AG04450 (cell line): Measurements from ENCODE around the gene ATG10. TPM values are rescaled to one million over a fixed set of nuclear protein-coding genes. Genes with fewer than 3 reads are reported as not detected.

ENCODE experiments used
- CTCF ChIA-PET: fragments of 300-600, 350-600 bp; formaldehyde crosslinking; extraction: SDS; loops from one replicate; lab custom pipeline; 2022; ENCODE audit warnings: antibody characterized with exemption, inconsistent platforms; lab: Charles Lee
- POLR2A ChIA-PET: fragments of 350-600 bp; formaldehyde crosslinking; extraction: SDS; loops from one replicate; lab custom pipeline; 2021; ENCODE audit warnings: antibody characterized with exemption, inconsistent platforms; lab: Yijun Ruan, JAX
- DNase-seq: peaks from one replicate; pipeline ENCODE4 v3.0.0-alpha.2; 2011; ENCODE audit warnings: low read depth, low spot score
- H3K27ac ChIP-seq: one replicate; pipeline ENCODE4 v1.5.1; 2012; ENCODE audit warnings: low read depth, low read length, control low read depth
- H3K27me3 ChIP-seq: one replicate; pipeline ENCODE4 v1.6.0; 2012; ENCODE audit warnings: low read length; ENCODE audit not compliant: control insufficient read depth, insufficient read depth
- H3K4me3 ChIP-seq: 2 replicates; pipeline ENCODE4 v1.5.1; 2011; ENCODE audit warnings: mild to moderate bottlenecking, low read depth, low read length, control low read depth
- H3K9me3 ChIP-seq: 2 replicates; pipeline ENCODE4 v1.5.1; 2012; ENCODE audit warnings: low read length; ENCODE audit not compliant: control insufficient read depth, insufficient read depth
- polyA plus RNA-seq: library from polyadenylated mRNA; depleted of rRNA; stranded (reverse); fragments of >200 nt; gene quantifications from 2 replicates; pipeline ENCODE4 v1.2.3, GENCODE V29; 2011
- TF ChIP-seq, protein P1 (sequence below): IDR thresholded peaks from 2 replicates; pipeline ENCODE4 v1.5.1; 2011; ENCODE audit warnings: low read depth, low read length, control low read depth, inconsistent platforms

The ATG10 gene
- polyA plus RNA-seq, 1 experiment, result 4.1 TPM

DNA sequence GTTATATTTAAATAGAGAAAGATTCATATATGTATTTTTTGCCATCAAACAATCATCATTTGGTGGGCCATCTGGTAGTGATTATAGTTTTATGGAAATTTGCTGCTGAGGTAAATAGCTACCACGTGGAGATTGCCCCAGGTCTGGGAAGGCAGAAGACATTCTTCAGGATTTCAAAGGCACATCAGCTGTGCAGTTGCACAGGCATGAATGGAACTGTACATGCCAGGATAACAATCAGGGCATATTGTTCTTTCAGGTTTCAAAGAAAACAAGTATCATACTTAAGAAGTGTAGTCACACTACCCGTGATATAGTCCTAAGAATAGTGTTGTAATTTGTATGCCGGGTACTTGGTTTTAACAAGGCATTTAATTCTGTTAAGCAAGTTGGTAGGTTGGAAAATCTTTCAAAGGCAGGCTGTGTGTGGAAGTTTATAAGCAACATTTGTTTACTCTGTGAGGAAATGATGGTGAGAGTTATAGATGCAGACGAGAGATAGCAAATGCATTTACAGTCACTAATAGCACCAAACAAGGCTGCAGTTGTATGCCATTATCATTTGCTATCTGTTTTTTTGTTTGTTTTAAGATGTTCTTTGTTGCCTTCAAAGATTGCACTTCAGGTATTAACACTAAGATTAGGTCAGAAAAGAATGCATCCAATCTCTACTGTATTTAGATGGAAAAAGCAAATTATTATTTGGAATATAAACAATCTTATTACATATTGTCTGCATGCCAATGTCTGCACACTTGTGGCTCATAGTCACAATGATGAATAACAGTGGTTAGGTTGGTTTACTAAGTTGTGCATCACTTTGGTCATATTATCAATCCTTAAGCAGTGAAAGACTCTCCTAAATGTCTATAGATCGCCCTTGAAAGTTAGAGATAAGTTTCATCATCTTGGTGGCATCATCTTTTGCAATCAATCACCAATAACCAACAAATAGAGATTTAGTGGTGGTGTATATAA lies 251.1 kb downstream of the ATG10 start:
- no peak for DNase-seq
- TF ChIP-seq, protein P1, sequence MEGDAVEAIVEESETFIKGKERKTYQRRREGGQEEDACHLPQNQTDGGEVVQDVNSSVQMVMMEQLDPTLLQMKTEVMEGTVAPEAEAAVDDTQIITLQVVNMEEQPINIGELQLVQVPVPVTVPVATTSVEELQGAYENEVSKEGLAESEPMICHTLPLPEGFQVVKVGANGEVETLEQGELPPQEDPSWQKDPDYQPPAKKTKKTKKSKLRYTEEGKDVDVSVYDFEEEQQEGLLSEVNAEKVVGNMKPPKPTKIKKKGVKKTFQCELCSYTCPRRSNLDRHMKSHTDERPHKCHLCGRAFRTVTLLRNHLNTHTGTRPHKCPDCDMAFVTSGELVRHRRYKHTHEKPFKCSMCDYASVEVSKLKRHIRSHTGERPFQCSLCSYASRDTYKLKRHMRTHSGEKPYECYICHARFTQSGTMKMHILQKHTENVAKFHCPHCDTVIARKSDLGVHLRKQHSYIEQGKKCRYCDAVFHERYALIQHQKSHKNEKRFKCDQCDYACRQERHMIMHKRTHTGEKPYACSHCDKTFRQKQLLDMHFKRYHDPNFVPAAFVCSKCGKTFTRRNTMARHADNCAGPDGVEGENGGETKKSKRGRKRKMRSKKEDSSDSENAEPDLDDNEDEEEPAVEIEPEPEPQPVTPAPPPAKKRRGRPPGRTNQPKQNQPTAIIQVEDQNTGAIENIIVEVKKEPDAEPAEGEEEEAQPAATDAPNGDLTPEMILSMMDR, result no peak
- ChIA-PET CTCF (no interaction called here), POLR2A (no interaction called here)
- no peak overlapping the region for H3K4me3 ChIP-seq
- no peaks in the 10 kb centered on the region for H3K9me3 ChIP-seq
- H3K27ac ChIP-seq, result no peak overlapping the region
- H3K27me3 ChIP-seq, result no peaks in the 10 kb centered on the region

DNA sequence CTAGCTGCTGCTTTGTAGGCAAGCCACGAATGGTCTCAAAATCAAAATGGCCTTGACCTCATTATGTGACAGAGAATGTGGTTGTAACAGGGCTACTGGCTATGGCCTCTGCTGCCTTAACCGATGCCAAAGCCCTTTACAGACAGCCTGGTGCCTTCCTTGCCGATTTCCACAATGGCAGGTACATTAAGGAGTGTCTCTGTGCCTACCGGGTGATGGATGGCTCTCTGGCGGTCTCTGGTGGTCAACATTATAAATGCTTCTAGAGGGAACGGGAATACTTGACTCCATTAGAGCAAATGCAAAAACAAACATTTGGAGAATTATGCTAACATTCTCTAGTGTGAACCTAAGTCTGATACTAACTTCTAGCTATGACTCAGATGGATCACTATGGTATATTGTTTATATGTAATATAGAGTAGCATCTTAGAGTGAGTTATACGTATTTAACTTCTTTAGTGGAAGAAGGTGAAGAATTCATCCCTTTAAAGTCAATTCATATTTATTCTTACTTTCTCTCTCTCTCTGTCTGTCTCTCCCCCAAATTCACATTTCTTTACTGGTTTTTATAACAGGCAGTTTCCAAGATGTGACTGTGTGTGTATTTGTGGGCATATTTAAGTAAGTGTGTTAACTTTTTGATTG lies 253.8 kb downstream of the ATG10 start:
- CTCF ChIA-PET, result interaction anchor here (0.6 to 2.8 kb wide), 36 partner anchors 9 to 1031 kb away, joined by 3 to 20 read pairs (median 4); no protein-coding TSS in a partner anchor
- H3K4me3 ChIP-seq, result no peak overlapping the region
- TF ChIP-seq, protein P1, result peak; percentile 92
- POLR2A ChIA-PET, result interaction anchor here (1.0 kb wide), 1 partner anchor 475 kb away, joined by 5 read pairs; the partner anchor contains the start of gene SSBP2
- no peaks in the 10 kb centered on the region for H3K9me3 ChIP-seq
- H3K27ac ChIP-seq, result no peak overlapping the region
- DNase-seq, result peak; percentile 52
- no peaks in the 10 kb centered on the region for H3K27me3 ChIP-seq

DNA sequence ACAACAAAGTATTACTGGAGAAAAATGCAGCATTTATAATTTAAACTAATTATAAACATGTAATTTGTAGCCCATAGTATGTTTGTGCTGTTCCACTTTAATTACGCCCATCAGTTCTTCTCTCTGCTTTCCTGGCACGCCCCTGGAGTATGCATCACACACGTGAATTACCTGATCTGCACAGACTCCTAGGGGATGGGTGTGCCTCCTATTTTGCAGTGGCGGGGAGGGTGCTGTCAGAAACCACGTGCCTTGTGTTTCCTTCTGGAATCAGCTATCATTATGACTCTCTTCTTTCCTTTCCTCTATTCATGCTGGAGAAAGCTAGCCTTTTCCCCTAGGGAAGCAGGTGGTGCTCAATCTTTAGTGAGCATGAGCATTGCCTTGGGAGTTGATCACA lies 263.1 kb downstream of the ATG10 start:
- ChIA-PET CTCF (interaction anchor here (3.2 kb wide), 1 partner anchor 9 kb away, joined by 9 read pairs; no protein-coding TSS in a partner anchor), POLR2A (no interaction called here)
- DNase-seq, result no peak
- H3K4me3 ChIP-seq, result no peak overlapping the region
- H3K9me3 ChIP-seq, result no peaks in the 10 kb centered on the region
- no peak overlapping the region for H3K27ac ChIP-seq
- TF ChIP-seq, protein P1, result no peak
- no peaks in the 10 kb centered on the region for H3K27me3 ChIP-seq

DNA sequence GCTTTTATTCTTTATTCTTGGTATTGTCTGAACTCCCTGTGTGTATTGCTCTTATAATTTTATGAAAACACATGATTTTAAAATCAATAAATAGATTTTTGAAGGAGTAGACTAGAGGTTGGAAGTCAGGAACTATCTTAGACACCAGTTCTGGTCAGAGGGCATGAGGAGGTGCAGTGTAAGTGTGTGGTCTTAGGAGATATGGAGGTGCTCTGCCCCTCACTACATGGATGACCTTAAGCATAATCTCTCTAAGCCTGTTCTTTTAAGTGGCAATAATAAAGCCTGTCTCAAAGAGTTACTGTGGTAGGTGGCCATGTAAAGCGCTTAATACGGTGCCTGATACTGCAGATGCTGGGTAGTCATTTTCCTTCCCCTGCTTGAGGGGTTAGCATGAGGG lies 272.3 kb downstream of the ATG10 start:
- POLR2A ChIA-PET, result no interaction called here

More for the DNA sequence above, 272.3 kb downstream of the ATG10 start:
- no peak for DNase-seq
- no peaks in the 10 kb centered on the region for H3K27me3 ChIP-seq
- H3K4me3 ChIP-seq, result no peak overlapping the region
- TF ChIP-seq, protein P1, result no peak
- H3K9me3 ChIP-seq, result no peaks in the 10 kb centered on the region
- H3K27ac ChIP-seq, result no peak overlapping the region
- CTCF ChIA-PET, result interaction anchor here (2.3 to 2.7 kb wide), 2 partner anchors 15 to 19 kb away, joined by 9 to 20 read pairs; no protein-coding TSS in a partner anchor
